Cortex of kidney (tissue), 1 donor: ENCODE measurements around the gene MYO7A.

Source experiments
- DNase-seq: peaks from one replicate; lab custom pipeline; 2025; lab: John Stamatoyannopoulos, UW

The MYO7A gene

GRCh38 chr11:77166021-77166420 is 38.0 kb downstream of the MYO7A start:
- no peak for DNase-seq

- DNase-seq, result no peak
These were observed 39.1 kb downstream of the MYO7A start for GRCh38 chr11:77167111-77167626.

- DNase-seq, result no peak
These were observed 39.7 kb downstream of the MYO7A start for GRCh38 chr11:77167791-77168190.

- DNase-seq, result no peak
These were observed 42.1 kb downstream of the MYO7A start for GRCh38 chr11:77170107-77170506.

GRCh38 chr11:77171254-77171653 is 43.2 kb downstream of the MYO7A start:
- no peak for DNase-seq

GRCh38 chr11:77171885-77172665 is 44.0 kb downstream of the MYO7A start:
- DNase-seq, result no peak

- DNase-seq, result no peak
These were observed 44.6 kb downstream of the MYO7A start for GRCh38 chr11:77172666-77172982.

- DNase-seq, result no peak
These were observed 45.4 kb downstream of the MYO7A start for GRCh38 chr11:77173494-77173893.

- no peak for DNase-seq
These were observed 46.5 kb downstream of the MYO7A start for GRCh38 chr11:77174559-77174958.

GRCh38 chr11:77175021-77175842 is 47.2 kb downstream of the MYO7A start:
- no peak for DNase-seq

- DNase-seq, result no peak
These were observed 48.0 kb downstream of the MYO7A start for GRCh38 chr11:77175869-77176539.

- DNase-seq, result no peak
These were observed 49.0 kb downstream of the MYO7A start for GRCh38 chr11:77176996-77177395.

- DNase-seq, result no peak
These were observed 50.1 kb downstream of the MYO7A start for GRCh38 chr11:77178150-77178549.

GRCh38 chr11:77179048-77179447 is 51.0 kb downstream of the MYO7A start:
- no peak for DNase-seq

GRCh38 chr11:77179681-77180080 is 51.6 kb downstream of the MYO7A start:
- DNase-seq, result no peak

- DNase-seq, result no peak
These were observed 52.3 kb downstream of the MYO7A start for GRCh38 chr11:77180346-77180745.

GRCh38 chr11:77181226-77181625 is 53.2 kb downstream of the MYO7A start:
- no peak for DNase-seq

- no peak for DNase-seq
These were observed 53.9 kb downstream of the MYO7A start for GRCh38 chr11:77181799-77182541.

- DNase-seq, result no peak
These were observed 54.7 kb downstream of the MYO7A start for GRCh38 chr11:77182542-77183430.

- no peak for DNase-seq
These were observed 55.5 kb downstream of the MYO7A start for GRCh38 chr11:77183431-77183984.
